ENCODE results near the gene CACHD1. TPM values are rescaled to one million over a fixed set of nuclear protein-coding genes. Genes with fewer than 3 reads are reported as not detected.
"Not testable (repeated sequence)": the region's sequence is repeated elsewhere in the genome, so short reads cannot be mapped to it uniquely, and the experiment has no call there.

CACHD1 gene
- total and polyA plus RNA-seq, 8 donors: 11.3 to 38.0 (median 32.7) TPM

- DNase-seq (no peak), ATAC-seq (no peak)
- intact Hi-C loops (cut with DNase I): no loop called here
- H3K4me3 ChIP-seq: no peak overlapping the region
- peaks cover 12 to 61% of the 10 kb centered on the region in 2 donors for H3K4me1 ChIP-seq
- H3K27me3 ChIP-seq: no peaks in the 10 kb centered on the region
- H3K36me3 ChIP-seq: no peaks in the 10 kb centered on the region
- TF ChIP-seq, protein P1, sequence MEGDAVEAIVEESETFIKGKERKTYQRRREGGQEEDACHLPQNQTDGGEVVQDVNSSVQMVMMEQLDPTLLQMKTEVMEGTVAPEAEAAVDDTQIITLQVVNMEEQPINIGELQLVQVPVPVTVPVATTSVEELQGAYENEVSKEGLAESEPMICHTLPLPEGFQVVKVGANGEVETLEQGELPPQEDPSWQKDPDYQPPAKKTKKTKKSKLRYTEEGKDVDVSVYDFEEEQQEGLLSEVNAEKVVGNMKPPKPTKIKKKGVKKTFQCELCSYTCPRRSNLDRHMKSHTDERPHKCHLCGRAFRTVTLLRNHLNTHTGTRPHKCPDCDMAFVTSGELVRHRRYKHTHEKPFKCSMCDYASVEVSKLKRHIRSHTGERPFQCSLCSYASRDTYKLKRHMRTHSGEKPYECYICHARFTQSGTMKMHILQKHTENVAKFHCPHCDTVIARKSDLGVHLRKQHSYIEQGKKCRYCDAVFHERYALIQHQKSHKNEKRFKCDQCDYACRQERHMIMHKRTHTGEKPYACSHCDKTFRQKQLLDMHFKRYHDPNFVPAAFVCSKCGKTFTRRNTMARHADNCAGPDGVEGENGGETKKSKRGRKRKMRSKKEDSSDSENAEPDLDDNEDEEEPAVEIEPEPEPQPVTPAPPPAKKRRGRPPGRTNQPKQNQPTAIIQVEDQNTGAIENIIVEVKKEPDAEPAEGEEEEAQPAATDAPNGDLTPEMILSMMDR (IDR thresholded peaks at IDR 0.05): no peak
- peak overlapping the region in 1 of 2 donors; percentile 67 for H3K27ac ChIP-seq
- H3K9me3 ChIP-seq: no peaks in the 10 kb centered on the region
Observed at GRCh38 chr1:64511044-64511443, 41.1 kb downstream of the CACHD1 start.

GRCh38 chr1:64512206-64512605 lies 42.3 kb downstream of the CACHD1 start:
- H3K4me3 ChIP-seq; intact Hi-C loops (cut with DNase I); H3K27me3 ChIP-seq; H3K9me3 ChIP-seq; H3K36me3 ChIP-seq: not testable (repeated sequence)
- ATAC-seq (peak; percentile 35), DNase-seq (peak in 2 of 4 donors; percentile 41 to 60)
- Histone ChIP-seq H3K27ac (peak overlapping the region in 1 of 2 donors; percentile 67), H3K4me1 (peaks cover 16 to 63% of the 10 kb centered on the region in 2 donors)

GRCh38 chr1:64513545-64513944 lies 43.6 kb downstream of the CACHD1 start:
- H3K4me1 ChIP-seq: peaks cover 16 to 63% of the 10 kb centered on the region in 2 donors
- H3K27ac ChIP-seq: peak overlapping the region; percentile 1 to 67
- no peaks in the 10 kb centered on the region for H3K36me3 ChIP-seq
- no peaks in the 10 kb centered on the region for H3K27me3 ChIP-seq
- DNase-seq: no peak
- TF ChIP-seq, protein P1 (IDR thresholded peaks at IDR 0.05): no peak
- no peak overlapping the region for H3K4me3 ChIP-seq
- no peaks in the 10 kb centered on the region for H3K9me3 ChIP-seq
- no peak for ATAC-seq
- intact Hi-C loops (cut with DNase I): no loop called here

DNA sequence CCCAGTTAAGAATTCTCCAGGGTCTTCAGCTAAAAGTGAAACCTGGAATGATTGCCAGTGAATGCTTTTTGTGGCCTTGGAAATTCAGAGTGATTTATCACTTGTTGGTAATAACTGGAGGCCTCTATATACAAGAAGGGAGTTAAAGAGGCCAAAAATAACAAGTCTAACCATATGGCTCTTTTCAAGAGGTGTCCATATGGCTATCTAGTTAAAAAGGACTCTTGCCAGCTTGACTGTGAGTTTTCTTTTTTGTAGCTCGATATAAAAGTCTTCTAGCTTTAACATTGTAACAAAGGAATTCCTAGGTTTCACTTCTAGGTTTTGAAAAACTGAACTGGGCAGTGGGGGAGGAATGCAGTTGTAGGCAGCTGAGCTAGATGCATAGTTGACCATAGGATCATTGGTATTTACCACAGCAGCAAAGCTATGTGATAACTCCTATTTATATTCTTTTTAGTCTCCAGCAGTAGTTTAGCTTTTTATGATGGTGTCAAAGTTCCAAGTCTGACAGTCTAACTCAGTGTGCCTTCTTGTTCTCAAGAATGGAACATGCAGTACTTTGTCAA lies 44.4 kb downstream of the CACHD1 start:
- TF ChIP-seq, protein P1 (IDR thresholded peaks at IDR 0.05): no peak
- Histone ChIP-seq H3K4me1 (peaks cover 16 to 63% of the 10 kb centered on the region in 2 donors), H3K36me3 (no peaks in the 10 kb centered on the region), H3K27ac (peak overlapping the region; percentile 1 to 35), H3K9me3 (no peaks in the 10 kb centered on the region), H3K4me3 (no peak overlapping the region), H3K27me3 (no peaks in the 10 kb centered on the region)
- ATAC-seq (peak; percentile 43), DNase-seq (peak in 2 of 4 donors; percentile 79 to 83)
- intact Hi-C loops (cut with DNase I): no loop called here

DNA sequence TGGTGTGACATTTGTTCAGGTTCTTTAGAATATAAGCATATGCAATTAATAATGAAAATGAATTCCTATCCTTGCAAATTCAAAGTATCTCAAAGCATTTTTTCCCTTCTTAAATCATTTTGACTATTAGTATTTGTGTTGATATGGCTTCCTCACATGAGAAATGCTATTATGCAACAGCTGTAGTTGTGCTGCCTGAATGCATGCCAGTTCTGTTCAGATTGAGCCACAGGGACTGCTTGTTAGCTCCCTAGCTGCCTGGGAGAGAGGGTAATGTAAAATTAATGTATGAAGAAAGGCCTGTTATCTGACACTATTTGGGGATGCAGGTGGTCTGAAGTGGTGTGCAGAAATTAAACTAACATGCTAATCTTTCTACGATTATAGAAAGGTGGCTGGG lies 45.5 kb downstream of the CACHD1 start:
- no peaks in the 10 kb centered on the region for H3K36me3 ChIP-seq
- DNase-seq: peak in 3 of 4 donors; percentile 49 to 77 (median 73)
- no peak overlapping the region for H3K4me3 ChIP-seq
- peak; percentile 72 for ATAC-seq
- intact Hi-C loops (cut with DNase I): no loop called here
- H3K9me3 ChIP-seq: no peaks in the 10 kb centered on the region
- H3K27me3 ChIP-seq: no peaks in the 10 kb centered on the region
- peaks cover 16 to 63% of the 10 kb centered on the region in 2 donors for H3K4me1 ChIP-seq
- TF ChIP-seq, protein P1 (IDR thresholded peaks at IDR 0.05): no peak
- peak overlapping the region in 1 of 2 donors; percentile 2 for H3K27ac ChIP-seq

- TF ChIP-seq, protein P1 (IDR thresholded peaks at IDR 0.05): no peak
- DNase-seq (no peak), ATAC-seq (no peak)
- peaks cover 16 to 55% of the 10 kb centered on the region in 2 donors for H3K4me1 ChIP-seq
- H3K9me3 ChIP-seq: no peaks in the 10 kb centered on the region
- H3K4me3 ChIP-seq: no peak overlapping the region
- no peaks in the 10 kb centered on the region for H3K27me3 ChIP-seq
- H3K27ac ChIP-seq: no peak overlapping the region
- intact Hi-C loops (cut with DNase I): no loop called here
- no peaks in the 10 kb centered on the region for H3K36me3 ChIP-seq
Observed at GRCh38 chr1:64516301-64516700, 46.4 kb downstream of the CACHD1 start.
